Ishikawa (cell line): ENCODE measurements around the gene MLXIP.
A peak's percentile ranks its signal among the peaks of the same experiment; 100 is the strongest.

Source experiments
- CEBPB ChIP-seq: IDR thresholded peaks from 2 replicates; pipeline ENCODE4 v1.6.1; 2012
- CREB1 ChIP-seq: IDR thresholded peaks from 2 replicates; pipeline ENCODE4 v1.6.1; 2012; ENCODE audit warnings: low read depth
- EGR1 ChIP-seq: IDR thresholded peaks from 2 replicates; pipeline ENCODE4 v1.6.1; 2012
- EP300 ChIP-seq: IDR thresholded peaks from 2 replicates; pipeline ENCODE4 v1.6.1; 2012; ENCODE audit warnings: borderline replicate concordance
- FOXM1 ChIP-seq: IDR thresholded peaks from 2 replicates; pipeline ENCODE4 v1.6.1; 2012; ENCODE audit warnings: low read depth, borderline replicate concordance
- MAX ChIP-seq: IDR thresholded peaks from 2 replicates; pipeline ENCODE4 v1.6.1; 2012
- NFIC ChIP-seq: IDR thresholded peaks from 2 replicates; pipeline ENCODE4 v1.6.1; 2012
- RAD21 ChIP-seq: IDR thresholded peaks from 2 replicates; pipeline ENCODE4 v1.6.1; 2012; ENCODE audit warnings: low read depth
- REST ChIP-seq: IDR thresholded peaks from 2 replicates; pipeline ENCODE4 v1.6.1; 2012; ENCODE audit warnings: low read depth, mild to moderate bottlenecking
- TAF1 ChIP-seq: IDR thresholded peaks from 2 replicates; pipeline ENCODE4 v1.6.1; 2012; ENCODE audit warnings: low read depth, mild to moderate bottlenecking
- TCF12 ChIP-seq: IDR thresholded peaks from 2 replicates; pipeline ENCODE4 v1.6.1; 2012; ENCODE audit warnings: low read depth
- TEAD4 ChIP-seq: IDR thresholded peaks from 2 replicates; pipeline ENCODE4 v1.6.1; 2012
- USF1 ChIP-seq: IDR thresholded peaks from 2 replicates; pipeline ENCODE4 v1.6.1; 2012
- YY1 ChIP-seq: IDR thresholded peaks from 2 replicates; pipeline ENCODE4 v1.6.1; 2012; ENCODE audit warnings: low read depth
- ZBTB7A ChIP-seq: IDR thresholded peaks from 2 replicates; pipeline ENCODE4 v1.6.1; 2012; ENCODE audit warnings: low read depth

MLXIP gene

GRCh38 chr12:122138181-122138580, 59.6 kb downstream of the MLXIP start:
- TF ChIP-seq USF1 (no peak), TCF12 (no peak), RAD21 (no peak), REST (no peak), MAX (no peak), FOXM1 (no peak), TEAD4 (no peak), NFIC (no peak), ZBTB7A (no peak), EGR1 (no peak)

- TF ChIP-seq EP300 (no peak), EGR1 (no peak), MAX (no peak), NFIC (no peak), TCF12 (no peak), FOXM1 (no peak), YY1 (no peak)
Observed at GRCh38 chr12:122138616-122139015, 60.1 kb downstream of the MLXIP start.

- TF ChIP-seq EGR1: no peak
- no peak for TF ChIP-seq RAD21
- TF ChIP-seq FOXM1: no peak
- no peak for TF ChIP-seq CEBPB
- peak; percentile 63; the same call in 1 of the 2 replicates for TF ChIP-seq EP300
- no peak for TF ChIP-seq CREB1
- peak; percentile 66 for TF ChIP-seq TEAD4
- peak; percentile 75 for TF ChIP-seq MAX
- no peak for TF ChIP-seq TAF1
- TF ChIP-seq ZBTB7A: no peak
- no peak for TF ChIP-seq YY1
- TF ChIP-seq REST: no peak
- peak; percentile 87 for TF ChIP-seq TCF12
- TF ChIP-seq USF1: 0 out of 2 replicates have a peak, but pooled peaks have one; percentile 20
- peak; percentile 90 for TF ChIP-seq NFIC
Observed at GRCh38 chr12:122139266-122139665, 60.7 kb downstream of the MLXIP start.

GRCh38 chr12:122139941-122140340, 61.4 kb downstream of the MLXIP start:
- TF ChIP-seq NFIC (no peak), TEAD4 (no peak)

GRCh38 chr12:122140467-122141257, 62.1 kb downstream of the MLXIP start:
- TF ChIP-seq TCF12 (no peak), REST (no peak), TAF1 (no peak), YY1 (no peak), ZBTB7A (no peak), CREB1 (no peak), MAX (no peak), USF1 (no peak)
